SKM-1 (cell line): ENCODE data around the gene ANTKMT.

Experiments
- DNase-seq: peaks from one replicate; lab custom pipeline; 2025; ENCODE audit not compliant: unreplicated experiment; lab: John Stamatoyannopoulos, UW

Gene ANTKMT

DNA sequence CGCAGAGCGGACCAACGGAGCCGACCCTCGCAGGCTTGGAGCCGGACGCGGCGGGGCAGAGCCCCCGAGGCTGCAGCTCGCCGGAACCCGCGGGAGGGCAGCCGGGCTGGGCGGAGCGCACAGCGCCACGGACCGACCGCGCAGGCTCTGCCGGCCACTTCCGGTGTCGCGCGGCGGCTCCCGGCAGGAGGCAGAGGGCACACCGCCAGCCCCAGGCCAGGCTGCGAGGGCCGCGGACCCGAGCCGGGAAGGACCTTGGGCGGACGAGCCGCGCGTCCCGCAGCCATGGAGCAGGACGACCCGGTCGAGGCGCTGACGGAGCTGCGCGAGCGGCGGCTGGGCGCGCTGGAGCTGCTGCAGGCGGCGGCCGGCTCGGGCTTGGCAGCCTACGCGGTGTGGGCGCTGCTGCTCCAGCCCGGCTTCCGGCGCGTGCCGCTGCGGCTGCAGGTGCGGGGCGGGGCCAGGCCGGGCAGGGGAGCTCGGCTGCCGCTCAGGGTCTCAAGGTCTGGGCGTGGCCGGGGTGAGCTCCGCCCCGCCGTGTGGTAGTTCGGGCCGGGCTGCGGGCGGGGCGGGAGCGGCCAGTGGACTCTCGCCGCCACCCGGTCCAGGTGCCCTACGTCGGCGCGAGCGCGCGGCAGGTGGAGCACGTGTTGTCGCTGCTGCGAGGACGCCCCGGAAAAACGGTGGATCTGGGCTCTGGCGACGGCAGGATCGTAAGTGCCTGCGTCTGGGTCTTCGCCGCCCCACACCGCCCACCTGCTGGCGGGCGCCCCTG is at the start of gene ANTKMT:
TSS of gene ANTKMT (plus strand) at position 157 of the 775 bp plus-strand sequence. CDS start at position 286, 129 bp downstream.
- DNase-seq = peak; percentile 56

GRCh38 chr16:671353-672131 is 49.4 kb upstream of the ANTKMT start:
- no peak for DNase-seq

- DNase-seq = no peak
These were observed 48.6 kb upstream of the ANTKMT start for GRCh38 chr16:672371-672770.

GRCh38 chr16:672851-673250 is 48.1 kb upstream of the ANTKMT start:
- DNase-seq = no peak

DNA sequence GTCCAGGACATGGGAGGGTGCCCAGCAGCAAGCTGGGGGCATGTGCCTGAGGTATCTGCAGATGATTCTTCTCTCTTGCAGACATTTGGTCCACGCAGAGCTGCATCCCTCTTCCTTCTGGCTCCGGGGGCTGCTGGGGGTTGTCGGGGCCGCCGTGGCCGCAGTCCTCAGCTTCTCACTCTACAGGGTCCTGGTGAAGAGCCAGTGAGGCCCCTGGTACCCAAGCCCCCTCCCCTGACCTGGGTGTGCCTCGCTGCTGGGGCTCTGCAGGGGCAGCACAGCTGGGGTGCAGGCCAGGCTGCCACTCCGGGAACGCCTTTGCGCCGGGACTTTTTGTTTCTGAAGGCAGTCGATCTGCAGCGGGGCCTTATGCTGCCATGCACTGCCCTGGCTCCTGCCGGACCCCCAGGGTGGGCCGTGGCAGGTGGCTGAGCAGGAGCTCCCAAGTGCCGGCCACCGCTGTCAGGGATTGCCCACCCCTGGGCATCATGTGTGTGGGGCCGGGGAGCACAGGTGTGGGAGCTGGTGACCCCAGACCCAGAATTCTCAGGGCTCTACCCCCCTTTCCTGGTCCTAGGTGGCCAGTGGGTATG is 47.5 kb upstream of the ANTKMT start:
- DNase-seq = no peak

- no peak for DNase-seq
These were observed 46.6 kb upstream of the ANTKMT start for GRCh38 chr16:674214-674881.

DNA sequence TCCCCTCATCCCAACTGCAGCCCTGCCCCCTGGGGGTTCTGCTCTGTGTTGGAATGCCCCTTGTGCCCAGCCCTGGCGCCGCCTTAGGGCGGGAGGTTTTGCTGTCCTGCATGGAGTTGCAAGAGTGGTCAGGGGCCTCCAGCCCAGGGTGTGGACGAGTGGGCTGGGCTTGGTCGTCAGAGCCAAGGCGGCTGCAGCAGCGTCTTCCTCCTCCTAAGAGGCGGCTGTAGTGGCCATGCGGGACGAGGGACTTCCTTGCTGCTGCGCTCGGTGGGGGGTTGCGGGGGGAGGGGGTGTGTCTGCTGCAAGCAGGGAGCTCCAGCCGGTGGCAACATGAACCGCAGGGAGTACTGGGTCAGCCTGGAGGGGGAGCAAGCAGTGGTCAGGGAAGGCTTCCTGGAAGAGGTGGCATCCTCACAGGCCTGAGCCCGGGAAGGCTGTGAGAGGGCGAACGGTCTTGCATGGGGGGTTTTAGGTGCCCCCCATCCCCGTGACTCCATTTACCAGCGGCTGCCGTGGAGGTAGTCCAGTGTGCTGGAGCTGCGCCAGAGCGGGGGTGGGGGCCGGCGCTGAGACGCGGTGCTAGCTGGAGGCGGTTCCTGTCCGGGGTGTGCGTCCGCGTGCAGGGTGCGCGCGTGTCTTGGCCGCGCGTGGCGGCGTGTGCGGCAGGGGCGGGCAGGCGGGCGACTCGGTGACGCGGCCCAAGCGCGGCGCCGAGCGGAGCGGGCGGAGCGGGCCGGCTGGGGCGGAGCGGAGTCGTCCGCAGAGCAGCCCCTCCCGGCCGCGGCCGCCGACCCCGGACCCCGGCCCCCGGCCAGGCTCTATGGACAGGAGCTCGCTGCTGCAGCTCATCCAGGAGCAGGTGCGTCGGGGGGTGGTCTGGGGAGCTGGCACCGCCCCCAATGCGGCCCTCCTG is 45.7 kb upstream of the ANTKMT start, which contains the start of gene RHBDL1:
TSS of gene RHBDL1 (plus strand) at position 704 of the 916 bp plus-strand sequence. CDS start at position 824, 120 bp downstream.
- DNase-seq = no peak

DNA sequence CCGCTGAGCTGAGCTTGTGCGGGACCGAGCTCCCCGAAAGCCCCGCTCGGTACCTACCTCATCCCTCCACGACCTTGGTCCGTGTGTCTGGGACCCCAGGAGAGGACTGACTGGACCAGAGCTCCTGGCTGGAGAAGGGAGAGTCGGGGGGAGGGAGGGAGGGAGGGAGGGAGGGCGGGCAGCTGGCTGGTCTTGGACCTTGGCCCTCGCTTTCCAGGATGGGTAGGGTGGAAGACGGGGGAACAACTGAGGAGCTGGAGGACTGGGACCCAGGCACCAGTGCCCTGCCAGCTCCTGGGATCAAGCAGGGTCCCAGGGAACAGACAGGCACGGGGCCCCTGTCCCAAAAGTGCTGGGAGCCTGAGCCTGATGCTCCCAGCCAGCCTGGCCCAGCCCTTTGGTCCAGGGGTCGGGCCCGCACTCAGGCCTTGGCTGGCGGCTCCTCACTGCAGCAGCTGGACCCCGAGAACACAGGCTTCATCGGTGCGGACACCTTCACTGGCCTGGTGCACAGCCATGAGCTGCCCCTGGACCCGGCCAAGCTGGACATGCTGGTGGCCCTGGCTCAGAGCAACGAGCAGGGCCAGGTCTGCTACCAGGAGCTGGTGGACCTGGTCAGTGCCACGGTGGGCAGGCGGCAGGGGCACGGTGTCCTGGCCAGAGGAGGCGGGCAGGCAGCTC is 44.9 kb upstream of the ANTKMT start:
- no peak for DNase-seq

GRCh38 chr16:676565-676902 is 44.4 kb upstream of the ANTKMT start:
- no peak for DNase-seq

DNA sequence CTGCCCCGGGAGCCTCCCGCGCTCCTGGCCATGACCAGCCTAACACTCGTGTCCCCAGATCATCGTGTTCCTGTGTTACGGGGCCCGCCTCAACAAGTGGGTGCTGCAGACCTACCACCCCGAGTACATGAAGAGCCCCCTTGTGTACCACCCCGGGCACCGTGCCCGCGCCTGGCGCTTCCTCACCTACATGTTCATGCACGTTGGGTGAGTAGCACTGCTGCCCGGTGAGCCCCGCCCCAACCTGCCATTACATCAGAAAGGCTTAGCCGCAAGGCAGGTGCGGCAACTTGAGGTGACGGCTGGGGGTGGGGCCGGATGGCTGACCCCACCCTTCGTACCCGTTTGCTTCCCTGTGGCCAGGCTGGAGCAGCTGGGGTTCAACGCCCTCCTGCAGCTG is 44.0 kb upstream of the ANTKMT start:
- DNase-seq = no peak

- no peak for DNase-seq
These were observed 43.4 kb upstream of the ANTKMT start for GRCh38 chr16:677316-678190.

DNA sequence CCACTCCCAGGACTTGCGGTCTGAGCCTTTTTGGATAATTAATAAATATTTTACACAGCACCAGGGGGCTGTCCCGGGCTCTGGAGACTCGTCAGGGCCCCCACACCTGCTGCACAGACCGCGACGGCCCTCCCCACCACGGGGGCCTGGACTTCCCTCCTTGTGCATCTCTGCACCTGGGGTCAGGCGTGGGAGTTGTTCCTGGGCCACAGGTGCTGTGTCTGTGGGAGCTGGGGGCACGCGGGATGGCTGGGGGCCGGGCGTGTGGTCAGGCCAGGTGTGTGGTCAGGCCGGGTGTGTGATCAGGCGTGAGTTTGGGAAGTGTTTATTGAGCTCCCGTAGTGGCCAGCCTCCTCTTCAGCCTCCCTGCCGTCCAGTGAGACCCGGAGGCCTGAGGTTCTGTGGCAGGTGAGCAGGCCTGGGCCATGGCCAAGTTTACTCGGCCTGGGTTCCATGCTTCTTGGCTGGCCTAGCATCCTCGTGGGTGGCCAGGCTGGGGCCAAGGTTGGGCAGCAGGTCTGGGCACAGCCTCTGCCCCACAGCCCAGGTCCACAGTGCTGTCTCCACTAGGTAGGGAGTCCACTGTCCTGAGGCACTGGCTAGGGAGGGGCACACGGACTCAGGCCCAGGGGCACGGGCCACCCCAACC is 42.6 kb upstream of the ANTKMT start:
- DNase-seq = no peak

GRCh38 chr16:678858-679813 is 41.8 kb upstream of the ANTKMT start:
- DNase-seq = no peak

GRCh38 chr16:679814-680624 is 40.9 kb upstream of the ANTKMT start, which contains the start of gene STUB1:
Gene STUB1 (plus strand): TSS chr16:680410. CDS start chr16:680526, 116 bp downstream.
- peak; percentile 60 for DNase-seq

GRCh38 chr16:680625-680945 is 40.4 kb upstream of the ANTKMT start:
- no peak for DNase-seq

GRCh38 chr16:680967-681745 is 39.8 kb upstream of the ANTKMT start:
- DNase-seq = no peak
